ENCODE results near the gene RABL3. TPM values are rescaled to one million over a fixed set of nuclear protein-coding genes. Genes with fewer than 3 reads are reported as not detected.
"Not testable (repeated sequence)": the region's sequence is repeated elsewhere in the genome, so short reads cannot be mapped to it uniquely, and the experiment has no call there.

RABL3 gene
- total and polyA plus RNA-seq, 2 of the 13 experiments (the other 11 are each of a cell fraction or from before 2014, with no cell fraction given) = 4.8 to 31.9 TPM

DNA sequence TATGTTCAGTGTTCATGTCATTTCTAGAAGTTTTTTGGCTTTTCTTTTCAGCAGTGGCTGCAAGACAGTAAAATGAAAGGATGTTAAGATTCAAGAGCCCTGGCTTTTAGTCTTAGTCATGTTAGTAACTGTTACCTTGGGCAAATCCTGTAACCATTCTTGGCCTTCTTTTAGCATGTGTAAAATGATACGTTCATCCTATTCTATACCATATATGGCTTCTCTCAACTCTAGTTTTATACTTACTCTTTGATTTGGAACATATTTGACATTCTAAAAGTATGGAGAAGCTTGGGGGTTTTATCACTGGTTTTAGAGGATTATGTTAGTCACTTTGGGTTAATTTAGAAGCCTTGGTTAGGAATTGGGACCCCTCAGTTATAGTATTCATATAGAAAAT, 20.3 kb upstream of the RABL3 start (continued):
- TF ChIP-seq FOXC1 (CRISPR knock-in tag; IDR thresholded peaks at IDR 0.05; ENCODE audit: borderline replicate concordance) (no peak), KDM4B (CRISPR knock-in tag; IDR thresholded peaks at IDR 0.05) (no peak), THAP11 (CRISPR knock-in tag; IDR thresholded peaks at IDR 0.05) (no peak), STAG1 (CRISPR knock-in tag; IDR thresholded peaks at IDR 0.05) (no peak)

DNA sequence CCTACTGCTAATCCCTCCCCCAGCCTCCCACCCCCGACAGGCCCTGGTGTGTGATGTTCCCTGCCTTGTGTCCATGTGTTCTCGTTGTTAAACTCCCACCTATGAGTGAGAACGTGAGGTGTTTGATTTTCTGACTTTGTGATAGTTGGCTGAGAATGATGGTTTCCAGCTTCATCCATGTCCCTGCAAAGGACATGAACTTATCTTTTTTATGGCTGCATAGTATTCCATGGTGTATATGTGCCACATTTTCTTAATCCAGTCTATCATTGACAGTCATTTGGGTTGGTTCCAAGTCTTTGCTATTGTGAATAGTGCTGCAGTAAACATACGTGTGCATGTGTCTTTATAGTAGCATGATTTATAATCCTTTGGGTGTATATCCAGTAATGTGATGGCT, 16.2 kb upstream of the RABL3 start:
- H3K79me2 ChIP-seq (ENCODE audit: insufficient read depth, low read length); CTCF ChIA-PET (ENCODE audit: low intra/inter-chr PET ratio, low total read pairs); H3K9ac ChIP-seq (ENCODE audit: insufficient read depth, low read depth, low read length); H4K20me1 ChIP-seq (ENCODE audit: insufficient read depth, low read length); H3K4me1 ChIP-seq (ENCODE audit: insufficient read depth, low read length); in situ Hi-C loops (cut with HindIII; ENCODE audit: extremely low pct_ligation_motif_present, low pct_unique_long_range_greater_than_20kb); FAIRE-seq; H3K27ac ChIP-seq (ENCODE audit: extremely low read length, insufficient read depth, low read length); H3K27me3 ChIP-seq (ENCODE audit: control insufficient read depth in 1 of 2, insufficient read depth in 2 of 2, low read length in 2 of 2); H3K9me3 ChIP-seq (ENCODE audit: low read length); H2AFZ ChIP-seq (ENCODE audit: low read length); H3K4me3 ChIP-seq (replicated peaks in 1 of 3; ENCODE audit: insufficient read depth in 1 of 3, low read depth in 2 of 3, low read length in 3 of 3); ATAC-seq; BruUV-seq (replicated peaks); H3K4me2 ChIP-seq (ENCODE audit: low read depth, low read length); POLR2A ChIA-PET; intact Hi-C loops (cut with micrococcal nuclease; ENCODE audit: unreplicated experiment); H3K36me3 ChIP-seq (replicated peaks in 1 of 2; ENCODE audit: control insufficient read depth in 1 of 2, insufficient read depth in 2 of 2, low read length in 2 of 2); DNase-seq (ENCODE audit: low spot score): not testable (repeated sequence)
- 80% methylated on average over 4 of the region's 4 CpGs for WGBS (ENCODE audit: low lambda C conversion rate)

DNA sequence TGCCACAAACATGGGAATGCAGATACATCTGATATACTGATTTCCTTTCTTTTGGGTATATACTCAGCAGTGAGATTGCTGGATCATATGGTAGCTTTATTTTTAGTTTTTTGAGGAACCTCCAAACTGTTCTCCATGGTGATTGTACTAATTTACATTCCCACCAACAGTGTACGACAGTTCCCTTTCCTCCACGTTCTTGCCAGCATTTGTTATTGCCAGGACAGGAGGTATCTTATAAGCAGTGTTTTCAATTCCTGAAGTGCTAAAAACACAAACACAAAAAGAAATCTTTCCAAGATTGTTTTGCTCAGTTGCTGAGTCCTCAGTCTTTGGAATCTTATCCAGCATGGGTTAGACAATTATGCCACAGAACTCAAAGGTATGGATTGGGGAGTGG, 13.7 kb upstream of the RABL3 start:
- Histone ChIP-seq H3K27ac (ENCODE audit: extremely low read length, insufficient read depth, low read length) (no peak overlapping the region), H3K9ac (ENCODE audit: insufficient read depth, low read depth, low read length) (no peak overlapping the region), H4K20me1 (ENCODE audit: insufficient read depth, low read length) (no peaks in the 10 kb centered on the region), H3K79me2 (ENCODE audit: insufficient read depth, low read length) (peaks cover 5% of the 10 kb centered on the region), H3K4me1 (ENCODE audit: insufficient read depth, low read length) (no peaks in the 10 kb centered on the region), H2AFZ (ENCODE audit: low read length) (no peak overlapping the region), H3K27me3 (ENCODE audit: control insufficient read depth in 1 of 2, insufficient read depth in 2 of 2, low read length in 2 of 2) (no peaks in the 10 kb centered on the region), H3K9me3 (ENCODE audit: low read length) (no peaks in the 10 kb centered on the region), H3K4me2 (ENCODE audit: low read depth, low read length) (no peak overlapping the region), H3K36me3 (replicated peaks in 1 of 2; ENCODE audit: control insufficient read depth in 1 of 2, insufficient read depth in 2 of 2, low read length in 2 of 2) (peaks cover 0 to 16% of the 10 kb centered on the region in 2 experiments; a peak in 2 of 5 replicates), H3K4me3 (replicated peaks in 1 of 3; ENCODE audit: insufficient read depth in 1 of 3, low read depth in 2 of 3, low read length in 3 of 3) (no peak overlapping the region)
- 93% methylated on average over 2 of the region's 2 CpGs for WGBS (ENCODE audit: low lambda C conversion rate)
- ATAC-seq (no peak), DNase-seq (ENCODE audit: low spot score) (no peak), FAIRE-seq (no peak)
- BruUV-seq (replicated peaks) = no TSS peak
- in situ Hi-C loops (cut with HindIII; ENCODE audit: extremely low pct_ligation_motif_present, low pct_unique_long_range_greater_than_20kb) (no loop called here), intact Hi-C loops (cut with micrococcal nuclease; ENCODE audit: unreplicated experiment) (no loop called here)
- CTCF ChIA-PET (ENCODE audit: low intra/inter-chr PET ratio, low total read pairs) = no interaction called here
- POLR2A ChIA-PET = no interaction called here
- TF ChIP-seq NR2F2 (IDR thresholded peaks at IDR 0.05; ENCODE audit: borderline replicate concordance, low read depth) (no peak), TAF15 (IDR thresholded peaks at IDR 0.05; ENCODE audit: low read depth, low read length, poor library complexity, severe bottlenecking) (no peak), ZNF264 (CRISPR knock-in tag; IDR thresholded peaks at IDR 0.05) (no peak), ZNF17 (CRISPR knock-in tag; IDR thresholded peaks at IDR 0.05) (no peak), ZNF652 (CRISPR knock-in tag; IDR thresholded peaks at IDR 0.05; ENCODE audit: borderline replicate concordance, low read depth) (no peak)
- TF ChIP-seq, protein P1, sequence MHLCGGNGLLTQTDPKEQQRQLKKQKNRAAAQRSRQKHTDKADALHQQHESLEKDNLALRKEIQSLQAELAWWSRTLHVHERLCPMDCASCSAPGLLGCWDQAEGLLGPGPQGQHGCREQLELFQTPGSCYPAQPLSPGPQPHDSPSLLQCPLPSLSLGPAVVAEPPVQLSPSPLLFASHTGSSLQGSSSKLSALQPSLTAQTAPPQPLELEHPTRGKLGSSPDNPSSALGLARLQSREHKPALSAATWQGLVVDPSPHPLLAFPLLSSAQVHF (CRISPR knock-in tag; IDR thresholded peaks at IDR 0.05) = no peak
- TF ChIP-seq, protein P2, sequence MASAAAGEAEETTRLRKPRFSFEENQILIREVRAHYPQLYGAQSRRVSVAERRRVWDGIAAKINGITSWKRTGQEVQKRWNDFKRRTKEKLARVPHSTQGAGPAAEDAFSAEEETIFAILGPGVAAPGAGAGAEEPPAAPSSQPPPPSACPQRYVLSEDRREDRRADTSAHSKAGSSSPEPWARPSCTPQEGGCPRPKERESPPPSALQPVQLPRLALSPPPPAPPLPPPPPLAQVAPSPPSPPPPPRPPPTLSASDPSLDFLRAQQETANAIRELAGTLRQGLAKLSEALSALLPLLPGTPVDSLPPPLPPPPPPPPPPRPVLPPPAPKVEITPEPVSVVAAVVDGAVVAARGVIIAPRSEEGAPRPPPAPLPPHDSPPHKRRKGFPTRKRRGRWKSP (CRISPR knock-in tag; IDR thresholded peaks at IDR 0.05) = no peak

Measured in HepG2 (cell line).